HFFc6 (cell line): ENCODE measurements around the gene STEAP3. TPM values are rescaled to one million over a fixed set of nuclear protein-coding genes. Genes with fewer than 3 reads are reported as not detected.
A peak's percentile ranks its signal among the peaks of the same experiment; 100 is the strongest.

ENCODE experiments used
- DNase-seq: peaks from one replicate; pipeline ENCODE4 v3.0.0-alpha.2; 2018
- H3K27ac Mint-ChIP-seq: 2 replicates; pipeline ENCODE4 v1.8.0; 2020; ENCODE audit warnings: mild to moderate bottlenecking, mixed read lengths
- H3K27me3 Mint-ChIP-seq: 2 replicates; pipeline ENCODE4 v1.8.0; 2021; ENCODE audit warnings: mild to moderate bottlenecking, moderate library complexity, mixed read lengths; ENCODE audit not compliant: insufficient read depth
- H3K36me3 Mint-ChIP-seq: 2 replicates; pipeline ENCODE4 v1.8.0; 2021; ENCODE audit warnings: low read depth, mixed read lengths
- H3K4me1 Mint-ChIP-seq: 2 replicates; pipeline ENCODE4 v1.8.0; 2020; ENCODE audit warnings: low read depth, mixed read lengths
- H3K4me3 Mint-ChIP-seq: 2 replicates; pipeline ENCODE4 v1.8.0; 2020; ENCODE audit warnings: mild to moderate bottlenecking, moderate library complexity, mixed read lengths
- H3K9me3 Mint-ChIP-seq: 2 replicates; pipeline ENCODE4 v1.8.0; 2020; ENCODE audit warnings: mild to moderate bottlenecking, mixed read lengths
- CTCF ChIP-seq: fragments of 200-600 bp; sonication (generic); IDR thresholded peaks from 2 replicates; pipeline ENCODE4 v1.5.0; 2021; ENCODE audit warnings: antibody characterized with exemption, mild to moderate bottlenecking
- total RNA-seq, 6 experiments: library from RNA; stranded (reverse); fragmentation: NEBNext Ultra II Directional; extraction: Animal tissue kit (Norgen Biotek cat#: 25700); gene quantifications; 2 replicates in 1 of 6; 3 replicates in 5 of 6; pipeline ENCODE4 v1.2.3, GENCODE V29; 2021

The STEAP3 gene
- total RNA-seq, 6 experiments from 2014 or later, result 20.7 to 37.3 (median 30.9) TPM

- H3K27ac Mint-ChIP-seq, result no peak overlapping the region
- peaks cover 1% of the 10 kb centered on the region; the same call in 1 of the 2 replicates for H3K27me3 Mint-ChIP-seq
- H3K4me1 Mint-ChIP-seq, result peaks cover 21% of the 10 kb centered on the region
- no peak for DNase-seq
- H3K4me3 Mint-ChIP-seq, result no peak overlapping the region
- no peaks in the 10 kb centered on the region for H3K9me3 Mint-ChIP-seq
- TF ChIP-seq CTCF, result no peak
- H3K36me3 Mint-ChIP-seq, result no peaks in the 10 kb centered on the region
Measured at GRCh38 chr2:119263656-119264055, 40.0 kb downstream of the STEAP3 start.

- peak; percentile 42 for DNase-seq
- no peaks in the 10 kb centered on the region for H3K9me3 Mint-ChIP-seq
- TF ChIP-seq CTCF, result peak; percentile 93
- no peak overlapping the region for H3K4me3 Mint-ChIP-seq
- peaks cover 15% of the 10 kb centered on the region for H3K4me1 Mint-ChIP-seq
- H3K27me3 Mint-ChIP-seq, result peaks cover 5% of the 10 kb centered on the region; the same call in 1 of the 2 replicates
- H3K36me3 Mint-ChIP-seq, result no peaks in the 10 kb centered on the region
- H3K27ac Mint-ChIP-seq, result no peak overlapping the region
Measured at GRCh38 chr2:119264781-119265692, 41.4 kb downstream of the STEAP3 start.

GRCh38 chr2:119265693-119266066, 42.0 kb downstream of the STEAP3 start:
- H3K27ac Mint-ChIP-seq, result no peak overlapping the region
- peaks cover 10% of the 10 kb centered on the region for H3K4me1 Mint-ChIP-seq
- no peak for TF ChIP-seq CTCF
- H3K27me3 Mint-ChIP-seq, result peaks cover 5% of the 10 kb centered on the region; the same call in 1 of the 2 replicates
- DNase-seq, result no peak
- H3K9me3 Mint-ChIP-seq, result no peaks in the 10 kb centered on the region
- H3K4me3 Mint-ChIP-seq, result no peak overlapping the region
- no peaks in the 10 kb centered on the region for H3K36me3 Mint-ChIP-seq

- no peak overlapping the region for H3K4me3 Mint-ChIP-seq
- no peaks in the 10 kb centered on the region for H3K9me3 Mint-ChIP-seq
- no peak for DNase-seq
- TF ChIP-seq CTCF, result no peak
- H3K27me3 Mint-ChIP-seq, result peaks cover 5% of the 10 kb centered on the region; the same call in 1 of the 2 replicates
- H3K36me3 Mint-ChIP-seq, result no peaks in the 10 kb centered on the region
- H3K4me1 Mint-ChIP-seq, result peaks cover 5% of the 10 kb centered on the region; the same call in 1 of the 2 replicates
- no peak overlapping the region for H3K27ac Mint-ChIP-seq
Measured at GRCh38 chr2:119266091-119266589, 42.5 kb downstream of the STEAP3 start.

GRCh38 chr2:119267604-119268003, 44.0 kb downstream of the STEAP3 start:
- Mint-ChIP-seq H3K4me3 (no peak overlapping the region), H3K27me3 (peaks cover 5% of the 10 kb centered on the region; the same call in 1 of the 2 replicates), H3K27ac (no peak overlapping the region), H3K9me3 (no peaks in the 10 kb centered on the region), H3K4me1 (no peaks in the 10 kb centered on the region), H3K36me3 (no peaks in the 10 kb centered on the region)
- DNase-seq, result no peak
- TF ChIP-seq CTCF, result no peak
